Measurements from ENCODE around the gene RNF40.
"Not testable (repeated sequence)": the region's sequence is repeated elsewhere in the genome, so short reads cannot be mapped to it uniquely, and the experiment has no call there.

The RNF40 gene

GRCh38 chr16:30820952-30821421 lies 58.9 kb downstream of the RNF40 start:
- Histone ChIP-seq H3K4me1 (ENCODE audit: control insufficient read depth, insufficient read depth, low read length) (no peaks in the 10 kb centered on the region), H3K9me3 (ENCODE audit: control insufficient read depth, low read length) (no peaks in the 10 kb centered on the region), H3K36me3 (ENCODE audit: control insufficient read depth, insufficient read depth, low read length) (no peaks in the 10 kb centered on the region), H3K27ac (ENCODE audit: insufficient read depth, low read depth, low read length, poor library complexity, severe bottlenecking) (no peak overlapping the region), H3K27me3 (ENCODE audit: control insufficient read depth, insufficient read depth, low read length, poor library complexity, severe bottlenecking) (peaks cover 4% of the 10 kb centered on the region), H3K4me3 (ENCODE audit: insufficient read depth, low read depth, low read length) (no peak overlapping the region)
- 91% methylated on average over 34 of the region's 34 CpGs for WGBS, 2 experiments

GRCh38 chr16:30821441-30821840 lies 59.3 kb downstream of the RNF40 start:
- not testable (repeated sequence) for H3K27me3 ChIP-seq (ENCODE audit: control insufficient read depth, insufficient read depth, low read length, poor library complexity, severe bottlenecking); H3K4me1 ChIP-seq (ENCODE audit: control insufficient read depth, insufficient read depth, low read length); H3K36me3 ChIP-seq (ENCODE audit: control insufficient read depth, insufficient read depth, low read length); H3K4me3 ChIP-seq (ENCODE audit: insufficient read depth, low read depth, low read length); H3K27ac ChIP-seq (ENCODE audit: insufficient read depth, low read depth, low read length, poor library complexity, severe bottlenecking); H3K9me3 ChIP-seq (ENCODE audit: control insufficient read depth, low read length)
- WGBS, 2 experiments, result 85 to 86% methylated on average over 9 of the region's 9 CpGs

- Histone ChIP-seq H3K36me3 (ENCODE audit: control insufficient read depth, insufficient read depth, low read length) (no peaks in the 10 kb centered on the region), H3K4me3 (ENCODE audit: insufficient read depth, low read depth, low read length) (no peak overlapping the region), H3K27me3 (ENCODE audit: control insufficient read depth, insufficient read depth, low read length, poor library complexity, severe bottlenecking) (peaks cover 4% of the 10 kb centered on the region), H3K9me3 (ENCODE audit: control insufficient read depth, low read length) (no peaks in the 10 kb centered on the region), H3K4me1 (ENCODE audit: control insufficient read depth, insufficient read depth, low read length) (no peaks in the 10 kb centered on the region), H3K27ac (ENCODE audit: insufficient read depth, low read depth, low read length, poor library complexity, severe bottlenecking) (no peak overlapping the region)
- WGBS, 2 experiments, result 89 to 90% methylated on average over 17 of the region's 17 CpGs
Observed at GRCh38 chr16:30821891-30822290, 59.8 kb downstream of the RNF40 start.

Measured in ectodermal cell (in vitro differentiated cells).